Endometrial microvascular endothelial cells (primary cell): ENCODE measurements around the gene B4GALT6. TPM values are rescaled to one million over a fixed set of nuclear protein-coding genes. Genes with fewer than 3 reads are reported as not detected.

Experiments
- in situ Hi-C: cut with HindIII; loops from 2 replicates; pipeline ENCODE4 v1.10.0; 2017; ENCODE audit warnings: low sequenced_read_pairs, low pct_unique_long_range_greater_than_20kb; ENCODE audit errors: inconsistent ontology term
- total RNA-seq: library from RNA; depleted of rRNA; stranded (reverse); fragments of >200 nt; gene quantifications from one replicate; pipeline ENCODE4 v1.2.3, GENCODE V29; 2015; ENCODE audit errors: inconsistent ontology term

The B4GALT6 gene
- total RNA-seq, 1 donor from 2014 or later = 3.3 TPM

- in situ Hi-C loops = no loop called here
Observed at GRCh38 chr18:31581498-31582197, 102.7 kb downstream of the B4GALT6 start.

GRCh38 chr18:31579375-31579774, 105.0 kb downstream of the B4GALT6 start:
- in situ Hi-C loops = no loop called here

GRCh38 chr18:31578126-31578525, 106.3 kb downstream of the B4GALT6 start:
- in situ Hi-C loops = no loop called here

GRCh38 chr18:31577195-31577594, 107.2 kb downstream of the B4GALT6 start:
- in situ Hi-C loops = no loop called here

- in situ Hi-C loops = no loop called here
Observed at GRCh38 chr18:31576670-31577069, 107.7 kb downstream of the B4GALT6 start.

- in situ Hi-C loops = no loop called here
Observed at GRCh38 chr18:31575515-31576257, 108.7 kb downstream of the B4GALT6 start.

- in situ Hi-C loops = no loop called here
Observed at GRCh38 chr18:31574359-31574758, 110.0 kb downstream of the B4GALT6 start.

Other genes with a start within 250 kb of the B4GALT6 start
- gene DSG3, start 236.8 kb downstream of the B4GALT6 start, total RNA-seq = not detected
- gene DSG2, start 186.4 kb downstream of the B4GALT6 start, total RNA-seq = not detected
- gene TTR, start 92.7 kb downstream of the B4GALT6 start, total RNA-seq = not detected
- gene SLC25A52, start 76.3 kb upstream of the B4GALT6 start, total RNA-seq = not detected